ENCODE measurements around the gene C1GALT1. TPM values are rescaled to one million over a fixed set of nuclear protein-coding genes. Genes with fewer than 3 reads are reported as not detected.
A peak's percentile ranks its signal among the peaks of the same experiment; 100 is the strongest.

C1GALT1 gene
- total and polyA plus RNA-seq, 2 experiments from 2014 or later = 38.7 to 71.8 TPM

- Histone ChIP-seq H3K27me3 (no peaks in the 10 kb centered on the region), H4K20me1 (ENCODE audit: insufficient read depth, poor library complexity, severe bottlenecking) (no peaks in the 10 kb centered on the region), H2AFZ (no peak overlapping the region), H3K79me2 (peaks cover 16% of the 10 kb centered on the region), H3K36me3 (replicated peaks; ENCODE audit: insufficient read depth, low read depth) (no peaks in the 10 kb centered on the region), H3K4me2 (no peak overlapping the region), H3K9me3 (ENCODE audit: low read depth) (no peaks in the 10 kb centered on the region), H3K4me3 (no peak overlapping the region), H3K27ac (no peak overlapping the region), H3K4me1 (ENCODE audit: insufficient read depth) (peaks cover 5% of the 10 kb centered on the region), H3K9me2 (replicated peaks; ENCODE audit: insufficient read depth) (no peaks in the 10 kb centered on the region)
- 69% methylated on average over 6 of the region's 6 CpGs for WGBS (ENCODE audit: low lambda C conversion rate, missing lambda C conversion rate)
- TF ChIP-seq CTCF (IDR thresholded peaks at IDR 0.05; ENCODE audit: poor library complexity) = no peak
- no peak for TF ChIP-seq EZH2 (IDR thresholded peaks at IDR 0.05; ENCODE audit: borderline replicate concordance)
- no peak for TF ChIP-seq EZH2phosphoT487 (IDR thresholded peaks at IDR 0.05; ENCODE audit: low read depth, severe bottlenecking, unreplicated experiment)
- no peak for DNase-seq (ENCODE audit: low spot score)
These were observed 33.9 kb downstream of the C1GALT1 start for GRCh38 chr7:7216279-7216678.

GRCh38 chr7:7219216-7219615 is 36.9 kb downstream of the C1GALT1 start:
- DNase-seq (ENCODE audit: low spot score) = no peak
- Histone ChIP-seq H3K27me3 (no peaks in the 10 kb centered on the region), H3K4me1 (ENCODE audit: insufficient read depth) (peaks cover 6% of the 10 kb centered on the region), H2AFZ (no peak overlapping the region), H3K79me2 (peaks cover 19% of the 10 kb centered on the region), H3K27ac (no peak overlapping the region), H4K20me1 (ENCODE audit: insufficient read depth, poor library complexity, severe bottlenecking) (no peaks in the 10 kb centered on the region), H3K9me3 (ENCODE audit: low read depth) (no peaks in the 10 kb centered on the region), H3K4me2 (no peak overlapping the region), H3K4me3 (no peak overlapping the region), H3K9me2 (replicated peaks; ENCODE audit: insufficient read depth) (no peaks in the 10 kb centered on the region), H3K36me3 (replicated peaks; ENCODE audit: insufficient read depth, low read depth) (no peaks in the 10 kb centered on the region)
- TF ChIP-seq EZH2phosphoT487 (IDR thresholded peaks at IDR 0.05; ENCODE audit: low read depth, severe bottlenecking, unreplicated experiment) = no peak
- TF ChIP-seq EZH2 (IDR thresholded peaks at IDR 0.05; ENCODE audit: borderline replicate concordance) = no peak
- no peak for TF ChIP-seq CTCF (IDR thresholded peaks at IDR 0.05; ENCODE audit: poor library complexity)

GRCh38 chr7:7220821-7221220 is 38.5 kb downstream of the C1GALT1 start:
- H3K4me2 ChIP-seq = no peak overlapping the region
- WGBS (ENCODE audit: low lambda C conversion rate, missing lambda C conversion rate) = 45% methylated on average over 3 of the region's 3 CpGs

More at GRCh38 chr7:7220821-7221220, 38.5 kb downstream of the C1GALT1 start:
- no peak overlapping the region for H3K4me3 ChIP-seq
- H2AFZ ChIP-seq = no peak overlapping the region
- H4K20me1 ChIP-seq (ENCODE audit: insufficient read depth, poor library complexity, severe bottlenecking) = no peaks in the 10 kb centered on the region
- peaks cover 6% of the 10 kb centered on the region for H3K4me1 ChIP-seq (ENCODE audit: insufficient read depth)
- no peak for DNase-seq (ENCODE audit: low spot score)
- no peaks in the 10 kb centered on the region for H3K9me3 ChIP-seq (ENCODE audit: low read depth)
- H3K27ac ChIP-seq = peak overlapping the region; percentile 30
- H3K79me2 ChIP-seq = peaks cover 30% of the 10 kb centered on the region
- no peak for TF ChIP-seq EZH2phosphoT487 (IDR thresholded peaks at IDR 0.05; ENCODE audit: low read depth, severe bottlenecking, unreplicated experiment)
- no peak for TF ChIP-seq CTCF (IDR thresholded peaks at IDR 0.05; ENCODE audit: poor library complexity)
- TF ChIP-seq EZH2 (IDR thresholded peaks at IDR 0.05; ENCODE audit: borderline replicate concordance) = no peak
- no peaks in the 10 kb centered on the region for H3K9me2 ChIP-seq (replicated peaks; ENCODE audit: insufficient read depth)
- H3K36me3 ChIP-seq (replicated peaks; ENCODE audit: insufficient read depth, low read depth) = no peaks in the 10 kb centered on the region
- no peaks in the 10 kb centered on the region for H3K27me3 ChIP-seq

Measured in hepatocyte (in vitro differentiated cells).